GM21367 (cell line): ENCODE data around the gene SPACA1.

ENCODE experiments used
- ATAC-seq: cut with Tn5 transposase; IDR thresholded peaks from one replicate; pipeline ENCODE4 v1.9.1; 2021; ENCODE audit not compliant: unreplicated experiment

The SPACA1 gene

DNA sequence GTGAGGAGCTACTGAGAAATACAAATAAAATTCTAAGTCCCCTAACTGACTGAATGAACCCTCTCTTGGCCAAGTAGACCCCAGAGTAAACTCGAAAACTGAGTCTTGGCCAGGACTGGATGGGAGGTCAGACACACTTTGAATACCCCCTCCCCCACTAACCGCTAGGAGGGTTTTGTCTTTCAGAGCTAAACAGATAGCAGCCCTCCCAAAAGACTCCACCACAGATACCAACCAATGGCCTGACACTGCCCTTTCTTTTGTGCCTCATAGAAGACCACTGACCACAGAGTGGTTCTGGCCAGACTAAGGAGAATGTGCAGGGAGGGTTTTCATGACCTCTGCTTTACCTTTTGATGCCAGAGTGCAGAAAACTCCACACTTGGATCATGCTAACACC, 42.1 kb downstream of the SPACA1 start:
- no peak for ATAC-seq

DNA sequence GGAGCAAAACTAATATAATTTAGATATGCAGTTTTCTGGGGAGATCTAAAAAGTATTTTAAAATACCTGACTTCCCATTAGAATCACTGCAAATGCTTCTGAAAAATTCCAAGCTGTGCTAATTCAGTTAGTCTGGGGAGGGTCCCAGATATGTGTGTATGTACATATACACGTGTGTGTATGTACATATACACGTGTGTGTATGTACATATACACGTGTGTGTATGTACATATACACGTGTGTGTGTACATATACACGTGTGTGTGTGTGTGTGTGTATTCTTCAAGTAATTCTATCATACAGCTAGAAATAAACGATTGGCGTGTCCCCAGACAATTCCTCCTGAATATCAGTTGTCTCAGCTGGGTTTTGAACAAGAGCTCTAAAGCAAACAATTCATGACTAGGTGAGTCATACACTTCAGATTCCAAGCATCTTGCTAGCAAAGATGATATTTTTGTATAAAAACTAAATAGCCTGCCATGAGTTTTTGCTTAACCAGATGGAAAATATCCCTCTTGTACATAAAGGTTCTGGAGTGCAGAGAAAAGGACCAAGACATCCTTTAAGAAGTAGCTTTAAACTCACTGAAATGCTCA, 58.2 kb downstream of the SPACA1 start:
- no peak for ATAC-seq

DNA sequence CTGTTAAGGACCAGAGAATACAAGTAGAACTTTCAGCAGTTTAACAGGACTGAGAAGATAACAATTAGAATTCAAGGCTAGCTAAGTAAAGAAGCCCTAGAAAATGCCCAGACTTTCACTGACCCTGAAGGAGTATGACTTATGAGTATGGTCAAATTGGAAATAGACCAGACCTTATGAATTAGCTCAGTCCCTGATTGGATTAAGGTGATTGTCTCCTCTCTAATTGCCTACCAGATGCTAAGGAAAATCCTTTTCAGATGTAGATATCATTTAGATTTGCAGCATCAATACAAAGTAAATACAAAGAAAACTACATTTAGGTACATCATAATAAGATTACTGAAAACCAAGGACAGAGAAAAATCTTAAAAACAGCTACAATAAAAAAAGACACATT, 59.6 kb downstream of the SPACA1 start:
- ATAC-seq: no peak

DNA sequence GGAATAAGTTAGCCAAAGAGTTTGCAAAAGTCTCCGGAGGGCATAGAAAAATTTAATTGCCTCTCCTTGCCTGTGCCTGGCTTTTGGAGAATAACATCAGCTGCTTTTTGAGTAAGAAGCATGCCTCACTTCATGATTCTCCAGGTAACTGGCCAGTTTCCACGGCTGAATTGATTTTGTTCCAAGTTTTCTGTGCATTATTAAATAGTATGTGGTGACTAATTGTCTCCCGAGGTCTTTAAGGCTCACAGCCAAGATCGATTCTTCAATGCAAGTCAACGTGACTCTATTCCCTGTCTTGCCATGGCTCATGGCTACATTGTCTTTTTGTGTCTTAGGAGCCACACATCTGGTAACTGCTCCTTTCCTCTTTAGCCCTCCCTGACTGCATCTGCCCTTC, 64.3 kb downstream of the SPACA1 start:
- ATAC-seq: no peak

DNA sequence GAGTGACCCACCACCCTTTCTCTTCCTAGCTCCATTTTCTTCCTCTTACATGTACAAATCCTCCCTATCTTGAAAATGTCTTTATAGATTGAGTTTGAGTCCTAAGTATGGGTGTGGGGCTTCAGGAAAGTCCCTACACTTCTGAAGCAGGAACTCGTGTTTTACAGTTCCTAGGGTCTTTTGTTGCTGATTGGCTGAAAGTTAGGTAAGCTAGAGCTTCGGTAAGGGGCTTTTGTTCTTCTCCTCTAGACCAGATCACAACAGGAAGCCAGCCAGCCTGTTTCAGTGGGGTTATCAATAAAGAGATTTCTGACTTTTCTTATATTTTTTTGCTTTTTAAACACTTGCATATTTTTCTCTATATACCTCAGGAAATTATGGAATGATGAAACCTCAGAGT, 67.2 kb downstream of the SPACA1 start:
- ATAC-seq: no peak

DNA sequence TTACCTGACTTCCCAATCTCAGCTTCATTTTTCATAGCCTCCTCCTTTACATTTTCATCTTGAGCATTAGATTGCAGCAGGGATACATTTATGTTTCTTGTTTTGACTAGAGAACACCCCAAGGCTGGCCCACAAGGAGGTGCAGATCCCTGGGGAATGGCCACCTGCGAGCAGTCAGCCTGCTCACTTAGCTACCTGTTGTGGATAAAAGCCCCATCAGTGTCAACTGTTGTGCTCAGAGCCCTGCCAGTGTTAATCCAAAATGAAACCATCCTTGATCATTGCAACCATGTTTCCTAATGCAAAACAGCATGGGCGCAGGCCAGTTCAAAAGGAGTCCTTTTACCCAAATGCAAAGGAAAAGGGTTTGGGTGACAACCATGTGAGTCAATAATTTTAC, 67.7 kb downstream of the SPACA1 start:
- no peak for ATAC-seq

DNA sequence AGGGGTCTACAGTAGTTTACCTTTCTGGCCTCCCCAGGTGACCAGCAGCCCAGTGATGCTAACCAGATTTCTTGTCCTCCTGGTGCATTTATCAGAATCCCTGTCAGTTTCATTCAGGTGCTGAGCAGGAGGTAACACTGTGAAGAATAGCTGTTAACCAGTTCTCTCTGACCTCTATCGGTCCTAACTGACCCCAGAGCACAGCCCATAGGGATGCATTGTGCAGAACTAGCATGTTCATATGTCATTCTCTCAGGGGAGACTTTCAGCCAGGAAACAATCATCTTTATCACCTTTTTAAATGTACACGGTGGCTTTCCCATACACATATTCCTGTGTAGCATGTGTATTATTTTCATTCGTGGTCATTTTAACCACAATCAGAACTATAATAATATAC, 68.6 kb downstream of the SPACA1 start:
- no peak for ATAC-seq
